GM08714 (cell line): ENCODE measurements around the gene SETMAR.
"Not testable (repeated sequence)": the region's sequence is repeated elsewhere in the genome, so short reads cannot be mapped to it uniquely, and the experiment has no call there.

Experiments used
- H3K4me3 ChIP-seq: fragments of 200-500 bp; sonication (Bioruptor generic); 2 replicates; pipeline ENCODE4 v1.5.1; 2014; ENCODE audit warnings: mild to moderate bottlenecking, low read length, inconsistent platforms
- ZNF274 ChIP-seq: IDR thresholded peaks from 2 replicates; pipeline ENCODE4 v1.6.1; 2012; ENCODE audit warnings: mild to moderate bottlenecking, low read depth, low read length

SETMAR gene

GRCh38 chr3:4303187-4304123 lies at the start of gene SETMAR:
Gene SETMAR (plus strand): TSS chr3:4303369. CDS start chr3:4303371, 2 bp downstream.
- no peak for TF ChIP-seq ZNF274
- peak within 1 kb of the TSS; percentile 81 for H3K4me3 ChIP-seq

GRCh38 chr3:4261406-4261805 lies 41.8 kb upstream of the SETMAR start:
- H3K4me3 ChIP-seq, result no peak overlapping the region
- TF ChIP-seq ZNF274, result no peak

GRCh38 chr3:4264040-4264439 lies 39.1 kb upstream of the SETMAR start:
- no peak overlapping the region for H3K4me3 ChIP-seq
- TF ChIP-seq ZNF274, result no peak

- TF ChIP-seq ZNF274, result no peak
- H3K4me3 ChIP-seq, result no peak overlapping the region
Observed at GRCh38 chr3:4270720-4271119, 32.4 kb upstream of the SETMAR start.

GRCh38 chr3:4271834-4272233 lies 31.3 kb upstream of the SETMAR start:
- TF ChIP-seq ZNF274, result no peak
- H3K4me3 ChIP-seq, result no peak overlapping the region

- no peak overlapping the region for H3K4me3 ChIP-seq
- TF ChIP-seq ZNF274, result no peak
Observed at GRCh38 chr3:4279516-4280105, 23.6 kb upstream of the SETMAR start.

- H3K4me3 ChIP-seq, result no peak overlapping the region
- TF ChIP-seq ZNF274, result no peak
Observed at GRCh38 chr3:4281991-4282390, 21.2 kb upstream of the SETMAR start.

- no peak overlapping the region for H3K4me3 ChIP-seq
- no peak for TF ChIP-seq ZNF274
Observed at GRCh38 chr3:4284865-4285264, 18.3 kb upstream of the SETMAR start.

- no peak overlapping the region for H3K4me3 ChIP-seq
- no peak for TF ChIP-seq ZNF274
Observed at GRCh38 chr3:4289044-4289443, 14.1 kb upstream of the SETMAR start.

GRCh38 chr3:4290272-4290893 lies 12.8 kb upstream of the SETMAR start:
- no peak overlapping the region for H3K4me3 ChIP-seq
- no peak for TF ChIP-seq ZNF274

- no peak for TF ChIP-seq ZNF274
- no peak overlapping the region for H3K4me3 ChIP-seq
Observed at GRCh38 chr3:4292301-4292700, 10.9 kb upstream of the SETMAR start.

- no peak for TF ChIP-seq ZNF274
- no peak overlapping the region for H3K4me3 ChIP-seq
Observed at GRCh38 chr3:4294616-4295327, 8.4 kb upstream of the SETMAR start.

GRCh38 chr3:4296454-4296853 lies 6.7 kb upstream of the SETMAR start:
- not testable (repeated sequence) for H3K4me3 ChIP-seq

- H3K4me3 ChIP-seq, result no peak overlapping the region
- TF ChIP-seq ZNF274, result no peak
Observed at GRCh38 chr3:4297486-4297885, 5.7 kb upstream of the SETMAR start.

- TF ChIP-seq ZNF274, result no peak
- no peak overlapping the region; the same call in 1 of the 2 replicates for H3K4me3 ChIP-seq
Observed at GRCh38 chr3:4302747-4303146, 422 bp upstream of the SETMAR start.

GRCh38 chr3:4305210-4305609 lies 2.0 kb downstream of the SETMAR start:
- H3K4me3 ChIP-seq, result not testable (repeated sequence)
